HCT116 (cell line): ENCODE data around the gene ARL2. TPM values are rescaled to one million over a fixed set of nuclear protein-coding genes. Genes with fewer than 3 reads are reported as not detected.

Experiments
- ATAC-seq: fragments of 200-7000 bp; cut with Tn5 transposase; 2 replicates; pipeline ENCODE4 v1.9.1; 2020; ENCODE audit warnings: mild to moderate bottlenecking, moderate library complexity
- BruUV-seq: library from RNA; stranded (reverse); fragments of 400-500 nt; replicated peaks from 2 replicates; lab custom pipeline; 2021; lab: Mats Ljungman, UMichigan
- CTCF ChIA-PET: fragments of 300-600 bp; sonication (Branson Sonifier 250); formaldehyde crosslinking; loops from one replicate; lab custom pipeline; 2021; ENCODE audit warnings: antibody characterized with exemption; lab: Charles Lee
- POLR2A ChIA-PET: fragments of 300-600, 350-600 bp; sonication (Branson Sonifier 250); formaldehyde crosslinking; loops from one replicate; lab custom pipeline; 2021; ENCODE audit warnings: antibody characterized with exemption; lab: Charles Lee
- RAD21 ChIA-PET, 2 experiments: fragments of 300-600 bp; sonication (Branson Sonifier 250); formaldehyde crosslinking; loops; one replicate each; lab custom pipeline; 2023; ENCODE audit warnings: low total read pairs in 2 of 2; ENCODE audit not compliant: uncharacterized antibody in 2 of 2, unreplicated experiment in 2 of 2, low non-redundant PET in 1 of 2; lab: Charles Lee
- DNase-seq: peaks from one replicate; pipeline ENCODE4 v3.0.0-alpha.2; 2010; ENCODE audit warnings: low read depth, low spot score
- H2AFZ ChIP-seq: fragments of 200-600 bp; shearing (Covaris generic), sonication (generic); 2 replicates; pipeline ENCODE4 v1.6.1; 2017; ENCODE audit warnings: low read depth, mixed run types, mixed read lengths, antibody characterized with exemption, low read length; ENCODE audit not compliant: poor library complexity, severe bottlenecking
- H3K27ac ChIP-seq: 2 replicates; pipeline ENCODE4 v1.5.1; 2012; ENCODE audit warnings: low read depth, low read length
- H3K27me3 ChIP-seq: fragments of 200-600 bp; sonication (generic); 2 replicates; pipeline ENCODE4 v1.6.1; 2016; ENCODE audit warnings: mixed run types, low read length, mixed read lengths; ENCODE audit not compliant: insufficient read depth
- H3K36me3 ChIP-seq, 2 experiments: fragments of 200-500 bp in 1 of 2; fragments of 200-600 bp in 1 of 2; sonication (Bioruptor generic) in 1 of 2; sonication (generic) in 1 of 2; 2 replicates each; pipeline versions ENCODE4 v1.5.1 to v1.6.1; 2014 to 2016; ENCODE audit warnings: low read length in 2 of 2, inconsistent platforms in 1 of 2, mixed read lengths in 1 of 2, mixed run types in 1 of 2; ENCODE audit not compliant: insufficient read depth in 2 of 2, control insufficient read depth in 1 of 2
- H3K4me1 ChIP-seq, 2 experiments: fragments of 200-600 bp in 1 of 2; sonication (generic) in 1 of 2; 2 replicates each; pipeline versions ENCODE4 v1.5.1 to v1.6.1; 2012 to 2017; ENCODE audit warnings: low read length in 2 of 2, inconsistent platforms in 1 of 2, mild to moderate bottlenecking in 1 of 2, mixed read lengths in 1 of 2, mixed run types in 1 of 2, moderate library complexity in 1 of 2; ENCODE audit not compliant: insufficient read depth in 2 of 2, control insufficient read depth in 1 of 2
- H3K4me2 ChIP-seq: fragments of 200-600 bp; sonication (generic); 2 replicates; pipeline ENCODE4 v1.6.1; 2017; ENCODE audit warnings: mixed run types, low read length, mixed read lengths
- H3K4me3 ChIP-seq, 2 experiments: fragments of 200-600 bp in 1 of 2; sonication (generic) in 1 of 2; replicated peaks in 1 of 2; 2 replicates each; pipeline ENCODE4 v1.5.1; 2011 to 2016; ENCODE audit warnings: low read length in 2 of 2, control low read depth in 1 of 2, low read depth in 1 of 2, mild to moderate bottlenecking in 1 of 2, mixed read lengths in 1 of 2, mixed run types in 1 of 2
- H3K79me2 ChIP-seq: fragments of 200-600 bp; sonication (generic); 2 replicates; pipeline ENCODE4 v1.6.1; 2017; ENCODE audit warnings: mild to moderate bottlenecking, mixed run types, low read length, moderate library complexity, mixed read lengths; ENCODE audit not compliant: insufficient read depth
- H3K9ac ChIP-seq: fragments of 200-600 bp; sonication (generic); 2 replicates; pipeline ENCODE4 v1.6.1; 2016; ENCODE audit warnings: low read length, mixed read lengths
- H3K9me2 ChIP-seq: fragments of 200-600 bp; sonication (generic), shearing (Covaris generic); 2 replicates; pipeline ENCODE4 v1.6.1; 2017; ENCODE audit warnings: mixed run types, mild to moderate bottlenecking, moderate library complexity; ENCODE audit not compliant: insufficient read depth
- H3K9me3 ChIP-seq, 2 experiments: fragments of 200-500 bp in 1 of 2; fragments of 200-600 bp in 1 of 2; sonication (Bioruptor generic) in 1 of 2; sonication (generic) in 1 of 2; 2 replicates each; pipeline ENCODE4 v1.6.1; 2014 to 2017; ENCODE audit warnings: low read length in 2 of 2, mixed read lengths in 2 of 2, inconsistent platforms in 1 of 2, low read depth in 1 of 2, mild to moderate bottlenecking in 1 of 2, mixed run types in 1 of 2, moderate library complexity in 1 of 2; ENCODE audit not compliant: control insufficient read depth in 1 of 2, insufficient read depth in 1 of 2
- H4K20me1 ChIP-seq: fragments of 200-600 bp; sonication (generic), shearing (Covaris generic); 2 replicates; pipeline ENCODE4 v1.6.1; 2017; ENCODE audit warnings: mixed run types, mild to moderate bottlenecking, moderate library complexity; ENCODE audit not compliant: insufficient read depth
- RAD21 ChIP-seq: IDR thresholded peaks from 2 replicates; pipeline ENCODE4 v1.6.1; 2012; ENCODE audit warnings: low read depth, mild to moderate bottlenecking
- SIN3A ChIP-seq: IDR thresholded peaks from 2 replicates; pipeline ENCODE4 v1.6.1; 2012; ENCODE audit warnings: low read depth
- SRF ChIP-seq: IDR thresholded peaks from 2 replicates; pipeline ENCODE4 v1.6.1; 2012; ENCODE audit warnings: low read depth
- TCF7L2 ChIP-seq: IDR thresholded peaks from 2 replicates; pipeline ENCODE4 v1.7.0; 2011; ENCODE audit warnings: borderline replicate concordance, inconsistent platforms; ENCODE audit not compliant: insufficient read depth, insufficient read length; ENCODE audit errors: extremely low read depth
- YY1 ChIP-seq: IDR thresholded peaks from 2 replicates; pipeline ENCODE4 v1.6.1; 2011; ENCODE audit warnings: low read length, low read depth, moderate library complexity, mild to moderate bottlenecking; ENCODE audit not compliant: insufficient replicate concordance; ENCODE audit errors: extremely low read depth
- ZBTB33 ChIP-seq: IDR thresholded peaks from 2 replicates; pipeline ENCODE4 v1.6.1; 2011; ENCODE audit warnings: mild to moderate bottlenecking, low read length, moderate library complexity; ENCODE audit not compliant: insufficient replicate concordance; ENCODE audit errors: extremely low read depth
- ZFX ChIP-seq: fragments of 450-650 bp; IDR thresholded peaks from 2 replicates; pipeline ENCODE4 v1.6.1; 2017
- intact Hi-C: fragments of 100-400 bp; cut with micrococcal nuclease; formaldehyde crosslinking; loops from 2 replicates; pipeline ENCODE4 v1.10.0; 2022
- total RNA-seq: library from RNA; stranded (reverse); gene quantifications from one replicate; pipeline ENCODE4 v1.2.1, GENCODE V29; 2021; ENCODE audit not compliant: unreplicated experiment
- TF ChIP-seq, protein P1 (sequence below): IDR thresholded peaks from 2 replicates; pipeline ENCODE4 v1.6.1; 2012

Gene ARL2
- total RNA-seq, 1 experiment from 2014 or later: 68.7 TPM

- Histone ChIP-seq H3K4me1 (peaks cover 5 to 10% of the 10 kb centered on the region in 2 experiments; a peak in 3 of 4 replicates), H3K9me3 (no peaks in the 10 kb centered on the region), H3K4me2 (no peak overlapping the region), H3K9me2 (no peaks in the 10 kb centered on the region), H3K4me3 (no peak overlapping the region), H2AFZ (no peak overlapping the region), H3K27ac (no peak overlapping the region), H3K27me3 (no peaks in the 10 kb centered on the region), H3K36me3 (no peaks in the 10 kb centered on the region), H3K79me2 (no peaks in the 10 kb centered on the region), H3K9ac (no peak overlapping the region), H4K20me1 (no peaks in the 10 kb centered on the region)
- RAD21 ChIA-PET: no interaction called here
- TF ChIP-seq ZBTB33 (no peak), SRF (no peak), ZFX (no peak), YY1 (no peak), RAD21 (no peak), TCF7L2 (no peak), SIN3A (no peak)
- TF ChIP-seq, protein P1, sequence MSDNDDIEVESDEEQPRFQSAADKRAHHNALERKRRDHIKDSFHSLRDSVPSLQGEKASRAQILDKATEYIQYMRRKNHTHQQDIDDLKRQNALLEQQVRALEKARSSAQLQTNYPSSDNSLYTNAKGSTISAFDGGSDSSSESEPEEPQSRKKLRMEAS: no peak
- CTCF ChIA-PET: no interaction called here
- DNase-seq: no peak
- no peak for ATAC-seq
- no TSS peak for BruUV-seq
- POLR2A ChIA-PET: no interaction called here
- intact Hi-C loops: no loop called here
Measured at GRCh38 chr11:65021003-65021402, 7.0 kb downstream of the ARL2 start.
